ENCODE measurements around the gene RNF175. TPM values are rescaled to one million over a fixed set of nuclear protein-coding genes. Genes with fewer than 3 reads are reported as not detected.

The RNF175 gene
- total RNA-seq, 3 donors from 2014 or later: 0.63 TPM; not detected in 2

GRCh38 chr4:153741541-153741940 is 18.3 kb downstream of the RNF175 start:
- TF ChIP-seq CTCF (IDR thresholded peaks at IDR 0.05): no peak
- H3K36me3 ChIP-seq (ENCODE audit: low read depth): no peaks in the 10 kb centered on the region
- no peak for DNase-seq
- peaks cover 3% of the 10 kb centered on the region for H3K9me3 ChIP-seq
- no peak overlapping the region for H3K4me3 ChIP-seq
- H3K4me1 ChIP-seq (ENCODE audit: low read depth): no peaks in the 10 kb centered on the region
- no peak for ATAC-seq
- intact Hi-C loops (cut with DNase I, micrococcal nuclease): no loop called here

- H3K9me3 ChIP-seq: peaks cover 3% of the 10 kb centered on the region
- TF ChIP-seq CTCF (IDR thresholded peaks at IDR 0.05): no peak
- no peak overlapping the region for H3K4me3 ChIP-seq
- H3K4me1 ChIP-seq (ENCODE audit: low read depth): no peaks in the 10 kb centered on the region
- no peaks in the 10 kb centered on the region for H3K36me3 ChIP-seq (ENCODE audit: low read depth)
- intact Hi-C loops (cut with DNase I, micrococcal nuclease): no loop called here
- no peak for ATAC-seq
- no peak for DNase-seq
Measured at GRCh38 chr4:153735906-153736461, 23.8 kb downstream of the RNF175 start.

GRCh38 chr4:153733751-153734448 is 25.9 kb downstream of the RNF175 start:
- DNase-seq: no peak
- Histone ChIP-seq H3K4me1 (ENCODE audit: low read depth) (no peaks in the 10 kb centered on the region), H3K36me3 (ENCODE audit: low read depth) (no peaks in the 10 kb centered on the region), H3K9me3 (no peaks in the 10 kb centered on the region), H3K4me3 (no peak overlapping the region)
- TF ChIP-seq CTCF (IDR thresholded peaks at IDR 0.05): no peak
- intact Hi-C loops (cut with DNase I, micrococcal nuclease): no loop called here
- no peak for ATAC-seq

GRCh38 chr4:153731239-153731638 is 28.6 kb downstream of the RNF175 start:
- TF ChIP-seq CTCF (IDR thresholded peaks at IDR 0.05): no peak
- Histone ChIP-seq H3K36me3 (ENCODE audit: low read depth) (no peaks in the 10 kb centered on the region), H3K4me3 (no peak overlapping the region), H3K4me1 (ENCODE audit: low read depth) (no peaks in the 10 kb centered on the region), H3K9me3 (no peaks in the 10 kb centered on the region)
- no peak for ATAC-seq
- intact Hi-C loops (cut with DNase I, micrococcal nuclease): no loop called here
- DNase-seq: no peak

GRCh38 chr4:153729895-153730294 is 29.9 kb downstream of the RNF175 start:
- Histone ChIP-seq H3K4me3 (no peak overlapping the region), H3K4me1 (ENCODE audit: low read depth) (no peaks in the 10 kb centered on the region), H3K36me3 (ENCODE audit: low read depth) (no peaks in the 10 kb centered on the region), H3K9me3 (no peaks in the 10 kb centered on the region)
- TF ChIP-seq CTCF (IDR thresholded peaks at IDR 0.05): no peak
- ATAC-seq (no peak), DNase-seq (no peak)
- intact Hi-C loops (cut with DNase I, micrococcal nuclease): no loop called here

Measured in mucosa of descending colon (tissue), 3 donors.